Keratinocyte (primary cell): Measurements from ENCODE around the gene NDUFB8. TPM values are rescaled to one million over a fixed set of nuclear protein-coding genes. Genes with fewer than 3 reads are reported as not detected.

Experiments used
- DNase-seq: peaks from one replicate; pipeline ENCODE4 v3.0.0-alpha.2; 2011; ENCODE audit warnings: low read depth, missing footprints, low spot score
- FAIRE-seq: peaks from 2 replicates; lab custom pipeline; 2011; peaks lifted over from hg19 to GRCh38; lab: Jason Lieb, UNC
- H2AFZ ChIP-seq: 2 replicates; pipeline ENCODE4 v1.6.0; 2012; ENCODE audit warnings: low read length, control low read depth, inconsistent platforms; ENCODE audit not compliant: control insufficient read depth
- H3K27ac ChIP-seq: 2 replicates; pipeline ENCODE4 v1.5.1; 2011; ENCODE audit warnings: low read length; ENCODE audit not compliant: control insufficient read depth, insufficient read depth
- H3K27me3 ChIP-seq: 3 replicates; pipeline ENCODE4 v1.6.0; 2011; ENCODE audit warnings: low read length; ENCODE audit not compliant: control insufficient read depth, insufficient read depth; ENCODE audit errors: extremely low read depth
- H3K36me3 ChIP-seq, 2 experiments: 2 replicates in 1 of 2; 3 replicates in 1 of 2; pipeline ENCODE4 v1.5.1; 2011; ENCODE audit warnings: low read length in 2 of 2, mild to moderate bottlenecking in 1 of 2; ENCODE audit not compliant: control insufficient read depth in 2 of 2, insufficient read depth in 2 of 2; ENCODE audit errors: extremely low read depth in 1 of 2
- H3K4me1 ChIP-seq: 3 replicates; pipeline ENCODE4 v1.5.1; 2011; ENCODE audit warnings: low read length; ENCODE audit not compliant: control insufficient read depth, insufficient read depth; ENCODE audit errors: extremely low read depth
- H3K4me2 ChIP-seq: 3 replicates; pipeline ENCODE4 v1.6.0; 2011; ENCODE audit warnings: low read depth, low read length; ENCODE audit not compliant: control insufficient read depth, insufficient read depth; ENCODE audit errors: extremely low read depth
- H3K4me3 ChIP-seq, 3 experiments: fragments of 200-600 bp in 1 of 3; sonication (generic) in 1 of 3; 2 replicates in 2 of 3; 3 replicates in 1 of 3; pipeline ENCODE4 v1.5.1; 2011 to 2016; ENCODE audit warnings: low read length in 3 of 3, mild to moderate bottlenecking in 3 of 3, control low read depth in 2 of 3, inconsistent platforms in 1 of 3, low read depth in 1 of 3, mixed read lengths in 1 of 3, mixed run types in 1 of 3, moderate library complexity in 1 of 3; ENCODE audit not compliant: control insufficient read depth in 2 of 3, insufficient read depth in 2 of 3; ENCODE audit errors: extremely low read depth in 1 of 3
- H3K79me2 ChIP-seq: 2 replicates; pipeline ENCODE4 v1.6.0; 2012; ENCODE audit warnings: low read length; ENCODE audit not compliant: control insufficient read depth, insufficient read depth
- H3K9ac ChIP-seq: 3 replicates; pipeline ENCODE4 v1.6.0; 2011; ENCODE audit warnings: low read length; ENCODE audit not compliant: control insufficient read depth, insufficient read depth; ENCODE audit errors: extremely low read depth
- H3K9me1 ChIP-seq: 3 replicates; pipeline ENCODE4 v1.6.0; 2011; ENCODE audit warnings: low read length; ENCODE audit not compliant: control insufficient read depth, insufficient read depth; ENCODE audit errors: extremely low read depth
- H3K9me3 ChIP-seq: 2 replicates; pipeline ENCODE4 v1.5.1; 2012; ENCODE audit warnings: low read depth, low read length; ENCODE audit not compliant: control insufficient read depth
- H4K20me1 ChIP-seq: 3 replicates; pipeline ENCODE4 v1.6.0; 2011; ENCODE audit warnings: low read length; ENCODE audit not compliant: control insufficient read depth, insufficient read depth; ENCODE audit errors: extremely low read depth
- CTCF ChIP-seq, 3 experiments: IDR thresholded peaks in 1 of 3; conservative IDR thresholded peaks in 1 of 3; optimal IDR thresholded peaks in 1 of 3; 2 replicates in 2 of 3; 3 replicates in 1 of 3; pipeline versions ENCODE3 to v1.5.1; 2011; ENCODE audit warnings: low read length in 3 of 3, mild to moderate bottlenecking in 3 of 3, moderate library complexity in 2 of 3, control low read depth in 1 of 3, inconsistent platforms in 1 of 3; ENCODE audit not compliant: insufficient read depth in 2 of 3; ENCODE audit errors: extremely low read depth in 1 of 3
- EZH2 ChIP-seq: IDR thresholded peaks from one replicate; pipeline ENCODE4 v1.6.1; 2012; ENCODE audit warnings: inconsistent platforms, mild to moderate bottlenecking, low read length, moderate library complexity
- dilution Hi-C: fragments of 300-500 bp; cut with MboI; formaldehyde crosslinking; loops from one replicate; pipeline ENCODE4 v1.7.0; 2020; ENCODE audit warnings: low sequenced_read_pairs; ENCODE audit not compliant: extremely low pct_ligation_motif_present
- polyA plus RNA-seq, 5 experiments: library from polyadenylated mRNA; depleted of rRNA in 3 of 5; stranded (reverse) in 3 of 5; stranded (forward) in 1 of 5; unstranded in 1 of 5; fragments of >200 nt; gene quantifications; 1 replicate in 1 of 5; 2 replicates in 3 of 5; 3 replicates in 1 of 5; pipeline versions ENCODE4 v1.2.1 to v1.2.3, GENCODE V29; 2011 to 2012; ENCODE audit warnings: missing spikeins in 2 of 5, low read depth in 1 of 5, low replicate concordance in 1 of 5

NDUFB8 gene
- polyA plus RNA-seq, 1 donor (not counting 4 experiments of a cell fraction or from before 2014, with no cell fraction given) = 178 TPM

GRCh38 chr10:100522945-100523344, 6.7 kb downstream of the NDUFB8 start:
- no peak for TF ChIP-seq EZH2
- TF ChIP-seq CTCF (optimal IDR thresholded peaks at IDR 0.05 in 1 of 3, IDR thresholded peaks at IDR 0.05 in 1 of 3, conservative IDR thresholded peaks at IDR 0.05 in 1 of 3; ENCODE audit: extremely low read depth in 1 of 3, insufficient read depth in 2 of 3, low read length in 3 of 3) = no peak
- Histone ChIP-seq H3K9ac (no peak overlapping the region), H3K4me1 (no peaks in the 10 kb centered on the region), H3K27me3 (no peaks in the 10 kb centered on the region), H2AFZ (no peak overlapping the region), H3K79me2 (no peaks in the 10 kb centered on the region), H3K9me3 (no peaks in the 10 kb centered on the region), H3K36me3 (peaks cover 14 to 28% of the 10 kb centered on the region in 2 experiments), H3K4me3 (no peak overlapping the region), H4K20me1 (no peaks in the 10 kb centered on the region), H3K4me2 (no peak overlapping the region), H3K27ac (no peak overlapping the region), H3K9me1 (no peaks in the 10 kb centered on the region)
- dilution Hi-C loops = no loop called here
- no peak for DNase-seq
- FAIRE-seq = no peak

- H3K9ac ChIP-seq = no peak overlapping the region
- no peaks in the 10 kb centered on the region for H3K9me3 ChIP-seq
- no peaks in the 10 kb centered on the region for H3K27me3 ChIP-seq
- no peak overlapping the region for H2AFZ ChIP-seq
- no peaks in the 10 kb centered on the region for H3K4me1 ChIP-seq
- no peak overlapping the region for H3K27ac ChIP-seq
- peaks cover 14 to 28% of the 10 kb centered on the region in 2 experiments for H3K36me3 ChIP-seq
- DNase-seq = no peak
- H4K20me1 ChIP-seq = no peaks in the 10 kb centered on the region
- dilution Hi-C loops = no loop called here
- H3K9me1 ChIP-seq = no peaks in the 10 kb centered on the region
- TF ChIP-seq CTCF (optimal IDR thresholded peaks at IDR 0.05 in 1 of 3, IDR thresholded peaks at IDR 0.05 in 1 of 3, conservative IDR thresholded peaks at IDR 0.05 in 1 of 3; ENCODE audit: extremely low read depth in 1 of 3, insufficient read depth in 2 of 3, low read length in 3 of 3) (no peak), EZH2 (no peak)
- H3K4me2 ChIP-seq = no peak overlapping the region
- H3K79me2 ChIP-seq = no peaks in the 10 kb centered on the region
- FAIRE-seq = no peak
- no peak overlapping the region for H3K4me3 ChIP-seq
Measured at GRCh38 chr10:100522107-100522801, 7.4 kb downstream of the NDUFB8 start.
